Measurements from ENCODE around the gene PDE1C.
"Not testable (repeated sequence)": the region's sequence is repeated elsewhere in the genome, so short reads cannot be mapped to it uniquely, and the experiment has no call there.

PDE1C gene

GRCh38 chr7:31850066-31850465 lies 220.1 kb downstream of the PDE1C start:
- DNase-seq (ENCODE audit: low read depth in 2 of 2) = no peak

GRCh38 chr7:31835471-31835870 lies 234.7 kb downstream of the PDE1C start:
- DNase-seq (ENCODE audit: low read depth in 2 of 2) = no peak

- DNase-seq (ENCODE audit: low read depth in 2 of 2) = not testable (repeated sequence)
Measured at GRCh38 chr7:31833625-31834024, 236.6 kb downstream of the PDE1C start.

GRCh38 chr7:31828520-31828919 lies 241.7 kb downstream of the PDE1C start:
- DNase-seq (ENCODE audit: low read depth in 2 of 2) = no peak

GRCh38 chr7:31825576-31825975 lies 244.6 kb downstream of the PDE1C start:
- DNase-seq (ENCODE audit: low read depth in 2 of 2) = no peak

GRCh38 chr7:31819031-31819430 lies 251.2 kb downstream of the PDE1C start:
- DNase-seq (ENCODE audit: low read depth in 2 of 2) = no peak

- DNase-seq (ENCODE audit: low read depth in 2 of 2) = no peak
Measured at GRCh38 chr7:31816810-31817209, 253.4 kb downstream of the PDE1C start.

GRCh38 chr7:31815796-31816195 lies 254.4 kb downstream of the PDE1C start:
- no peak for DNase-seq (ENCODE audit: low read depth in 2 of 2)

- DNase-seq (ENCODE audit: low read depth in 2 of 2) = no peak
Measured at GRCh38 chr7:31814187-31814586, 256.0 kb downstream of the PDE1C start.

- DNase-seq (ENCODE audit: low read depth in 2 of 2) = no peak
Measured at GRCh38 chr7:31811650-31812461, 258.4 kb downstream of the PDE1C start.

GRCh38 chr7:31805209-31805818 lies 264.9 kb downstream of the PDE1C start:
- DNase-seq (ENCODE audit: low read depth in 2 of 2) = no peak

GRCh38 chr7:31796375-31796774 lies 273.8 kb downstream of the PDE1C start:
- DNase-seq (ENCODE audit: low read depth in 2 of 2) = no peak

- no peak for DNase-seq (ENCODE audit: low read depth in 2 of 2)
Measured at GRCh38 chr7:31794851-31795344, 275.3 kb downstream of the PDE1C start.

GRCh38 chr7:31791881-31792280 lies 278.3 kb downstream of the PDE1C start:
- no peak for DNase-seq (ENCODE audit: low read depth in 2 of 2)

- DNase-seq (ENCODE audit: low read depth in 2 of 2) = no peak
Measured at GRCh38 chr7:31788883-31789680, 281.1 kb downstream of the PDE1C start.

- DNase-seq (ENCODE audit: low read depth in 2 of 2) = no peak
Measured at GRCh38 chr7:31788445-31788844, 281.8 kb downstream of the PDE1C start.

GRCh38 chr7:31786326-31786725 lies 283.9 kb downstream of the PDE1C start:
- DNase-seq (ENCODE audit: low read depth in 2 of 2) = no peak

GRCh38 chr7:31785101-31785500 lies 285.1 kb downstream of the PDE1C start:
- DNase-seq (ENCODE audit: low read depth in 2 of 2) = no peak

- no peak for DNase-seq (ENCODE audit: low read depth in 2 of 2)
Measured at GRCh38 chr7:31783221-31783620, 287.0 kb downstream of the PDE1C start.

GRCh38 chr7:31782411-31782991 lies 287.7 kb downstream of the PDE1C start:
- DNase-seq (ENCODE audit: low read depth in 2 of 2) = no peak

- DNase-seq (ENCODE audit: low read depth in 2 of 2) = no peak
Measured at GRCh38 chr7:31778296-31778695, 291.9 kb downstream of the PDE1C start.

GRCh38 chr7:31776616-31777015 lies 293.6 kb downstream of the PDE1C start:
- no peak for DNase-seq (ENCODE audit: low read depth in 2 of 2)
